KOPT-K1 (cell line): ENCODE measurements around the gene OR6A2.
"Not testable (repeated sequence)": the region's sequence is repeated elsewhere in the genome, so short reads cannot be mapped to it uniquely, and the experiment has no call there.

Experiments used
- H3K27ac ChIP-seq: fragments of 200-600 bp; sonication (generic); 2 replicates; pipeline ENCODE4 v1.5.1; 2016; ENCODE audit warnings: antibody characterized with exemption, mild to moderate bottlenecking, low read depth, low read length; ENCODE audit not compliant: poor library complexity, severe bottlenecking
- H3K36me3 ChIP-seq: fragments of 200-600 bp; sonication (generic); 2 replicates; pipeline ENCODE4 v1.5.1; 2017; ENCODE audit warnings: antibody characterized with exemption, mild to moderate bottlenecking, low read length, moderate library complexity; ENCODE audit not compliant: insufficient read depth
- H3K9me3 ChIP-seq: fragments of 200-600 bp; sonication (generic); 2 replicates; pipeline ENCODE4 v1.5.1; 2017; ENCODE audit warnings: antibody characterized with exemption, low read length, mild to moderate bottlenecking; ENCODE audit not compliant: insufficient read depth, poor library complexity, severe bottlenecking

OR6A2 gene

DNA sequence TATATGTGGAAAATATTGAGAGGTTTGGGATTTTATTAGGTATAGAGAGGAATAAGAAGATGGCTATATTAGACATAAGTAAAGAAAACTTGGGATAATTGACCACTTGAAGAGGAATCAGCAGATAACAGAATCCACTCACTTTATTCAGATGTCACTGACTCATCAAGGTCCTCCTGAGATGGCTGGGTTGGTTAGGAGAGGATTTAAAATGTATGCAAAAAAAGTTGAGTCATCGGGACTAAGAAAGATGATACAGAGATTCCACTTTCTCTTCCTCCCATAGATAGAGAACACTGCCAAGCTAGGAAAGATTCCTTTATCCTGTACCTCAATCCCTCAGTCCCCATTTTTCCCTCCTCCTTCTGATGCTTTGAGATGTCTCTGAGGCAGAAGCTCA lies at the start of gene OR6A2:
Gene OR6A2 (minus strand): TSS at position 288 of the 400 bp plus-strand sequence. CDS start 3,981 bp downstream, outside the sequence.
- no peak within 1 kb of the TSS for H3K27ac ChIP-seq
- no peaks in the 10 kb centered on the region for H3K9me3 ChIP-seq
- no peaks in the 10 kb centered on the region for H3K36me3 ChIP-seq

- Histone ChIP-seq H3K9me3 (no peaks in the 10 kb centered on the region), H3K36me3 (no peaks in the 10 kb centered on the region), H3K27ac (no peak within 1 kb of the TSS)
Observed at GRCh38 chr11:6845383-6845782, 45.9 kb upstream of the OR6A2 start, which contains the start of gene OR10A5. Gene OR10A5 (plus strand): TSS chr11:6845683. CDS start chr11:6845683, 0 bp downstream.

DNA sequence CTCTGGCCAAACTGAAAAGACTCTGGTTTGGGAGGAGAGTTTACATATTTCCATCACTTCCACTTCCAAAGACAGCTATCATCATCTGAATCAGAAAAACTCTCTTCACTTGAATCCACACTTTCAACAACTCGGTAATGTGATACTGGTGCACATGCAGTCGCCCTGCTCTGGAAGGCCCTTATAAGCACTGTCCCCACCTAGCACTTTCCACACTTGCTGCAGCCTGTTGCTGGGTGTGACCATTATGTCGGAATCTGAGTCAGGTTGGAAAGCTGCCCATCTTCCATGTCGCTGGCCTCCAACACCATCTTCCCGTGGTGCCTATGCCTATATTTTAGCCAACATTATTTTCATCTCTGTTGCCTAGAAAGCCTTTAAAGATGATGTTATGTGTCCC lies 44.9 kb upstream of the OR6A2 start:
- Histone ChIP-seq H3K9me3 (no peaks in the 10 kb centered on the region), H3K27ac (no peak overlapping the region), H3K36me3 (no peaks in the 10 kb centered on the region)

- no peaks in the 10 kb centered on the region for H3K9me3 ChIP-seq
- H3K27ac ChIP-seq: no peak overlapping the region
- H3K36me3 ChIP-seq: no peaks in the 10 kb centered on the region
Observed at GRCh38 chr11:6843670-6844069, 44.2 kb upstream of the OR6A2 start.

GRCh38 chr11:6841694-6842093 lies 42.2 kb upstream of the OR6A2 start:
- H3K9me3 ChIP-seq: no peaks in the 10 kb centered on the region
- no peak overlapping the region for H3K27ac ChIP-seq
- H3K36me3 ChIP-seq: no peaks in the 10 kb centered on the region

DNA sequence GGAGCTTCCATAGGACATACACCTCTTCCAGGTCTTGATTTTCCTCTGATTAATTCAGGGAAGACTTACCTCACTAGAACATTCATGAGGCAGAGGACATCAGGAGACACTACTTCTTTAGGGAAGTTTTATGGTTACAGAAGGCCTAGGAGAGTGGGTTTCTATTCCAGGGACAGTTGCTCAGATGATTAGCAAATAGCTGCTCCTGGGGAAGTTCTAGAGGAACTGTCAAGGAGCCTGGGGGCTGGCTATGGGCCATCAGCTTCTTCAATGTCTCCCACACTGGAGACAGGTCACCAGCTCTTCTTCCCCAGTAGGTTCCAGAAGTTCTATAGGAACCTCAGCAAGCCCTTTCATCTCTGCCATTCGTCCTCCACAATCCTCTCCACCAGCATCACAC lies 34.5 kb upstream of the OR6A2 start:
- Histone ChIP-seq H3K27ac (no peak overlapping the region), H3K9me3 (no peaks in the 10 kb centered on the region), H3K36me3 (no peaks in the 10 kb centered on the region)

DNA sequence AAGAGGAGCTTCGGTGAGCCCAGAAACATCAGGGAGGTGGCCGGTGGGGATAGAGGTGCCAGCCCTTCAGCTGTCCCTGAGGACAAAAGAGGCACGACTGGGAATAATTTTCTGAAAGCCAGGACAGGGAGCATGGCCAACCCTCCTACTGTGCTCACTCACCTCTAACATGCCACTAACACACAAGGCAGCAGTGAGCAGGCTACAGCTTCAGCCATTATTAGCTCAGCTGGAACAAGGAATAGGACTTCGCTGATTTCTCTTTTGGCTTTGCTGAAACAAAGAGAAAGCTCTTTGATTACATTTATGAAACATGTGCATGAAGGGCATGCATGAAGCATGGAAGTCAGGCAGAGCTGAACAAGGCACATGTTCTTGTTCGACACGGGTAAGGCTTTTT lies 33.9 kb upstream of the OR6A2 start:
- Histone ChIP-seq H3K27ac (no peak overlapping the region), H3K36me3 (no peaks in the 10 kb centered on the region), H3K9me3 (no peaks in the 10 kb centered on the region)

- no peak overlapping the region for H3K27ac ChIP-seq
- H3K36me3 ChIP-seq: no peaks in the 10 kb centered on the region
- H3K9me3 ChIP-seq: no peaks in the 10 kb centered on the region
Observed at GRCh38 chr11:6828103-6828502, 28.6 kb upstream of the OR6A2 start.

GRCh38 chr11:6825231-6825744 lies 25.8 kb upstream of the OR6A2 start:
- H3K27ac ChIP-seq: no peak overlapping the region
- H3K36me3 ChIP-seq: no peaks in the 10 kb centered on the region
- peaks cover 6% of the 10 kb centered on the region for H3K9me3 ChIP-seq

DNA sequence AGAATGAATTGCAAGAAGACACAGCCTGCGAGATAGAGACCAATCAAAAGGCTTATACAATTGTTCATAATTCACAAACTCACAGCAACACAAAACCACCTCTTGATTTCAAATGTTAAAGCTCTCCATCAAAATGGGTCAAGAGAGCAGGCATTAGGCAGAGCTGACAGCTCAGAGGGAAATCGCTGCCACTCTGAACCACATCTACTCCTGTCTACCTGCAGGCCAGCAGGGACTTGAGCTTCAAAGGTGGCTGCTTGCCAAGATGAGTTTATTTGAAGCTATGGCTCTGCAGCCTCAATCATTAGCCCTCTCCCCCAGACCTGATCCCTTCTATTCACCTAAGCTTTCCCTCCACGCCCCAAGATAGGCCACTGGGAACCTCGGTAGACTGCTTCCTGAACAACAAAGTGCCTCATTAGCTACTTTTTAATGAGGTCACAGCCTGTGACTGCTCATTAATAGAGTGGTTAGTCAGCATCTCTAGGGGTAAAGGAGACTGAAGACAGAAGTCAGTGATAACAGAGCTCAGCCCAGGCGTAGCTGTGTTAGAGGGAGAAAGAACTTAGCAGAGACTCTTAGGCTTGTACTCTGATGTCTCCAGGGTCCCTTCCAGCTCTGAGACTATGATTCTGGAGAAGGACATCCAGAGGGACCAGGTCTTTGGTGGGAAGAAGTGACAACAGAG lies 24.8 kb upstream of the OR6A2 start:
- H3K9me3 ChIP-seq: peaks cover 12% of the 10 kb centered on the region
- H3K36me3 ChIP-seq: no peaks in the 10 kb centered on the region
- H3K27ac ChIP-seq: no peak overlapping the region

DNA sequence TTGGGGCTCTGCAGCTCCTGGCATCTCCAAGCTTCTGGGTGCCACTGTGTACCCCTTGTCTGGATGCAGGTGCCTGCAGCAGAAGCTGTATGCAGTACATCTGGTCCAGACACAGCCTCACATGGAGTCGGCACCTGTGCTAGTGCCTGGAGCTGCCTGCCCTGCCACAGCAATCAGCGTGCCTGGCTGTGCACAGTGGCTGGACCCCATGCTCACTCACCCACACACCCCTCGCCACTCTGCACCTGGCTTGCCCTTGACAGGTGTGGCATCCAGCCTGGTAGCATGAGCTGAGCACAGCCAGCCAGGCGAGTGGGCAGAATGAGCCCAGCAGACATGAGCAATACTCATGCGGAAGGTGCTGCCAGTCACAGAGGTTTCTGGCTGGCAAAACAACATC lies 19.5 kb upstream of the OR6A2 start:
- Histone ChIP-seq H3K27ac (no peak overlapping the region), H3K36me3 (no peaks in the 10 kb centered on the region), H3K9me3 (peaks cover 27% of the 10 kb centered on the region)

DNA sequence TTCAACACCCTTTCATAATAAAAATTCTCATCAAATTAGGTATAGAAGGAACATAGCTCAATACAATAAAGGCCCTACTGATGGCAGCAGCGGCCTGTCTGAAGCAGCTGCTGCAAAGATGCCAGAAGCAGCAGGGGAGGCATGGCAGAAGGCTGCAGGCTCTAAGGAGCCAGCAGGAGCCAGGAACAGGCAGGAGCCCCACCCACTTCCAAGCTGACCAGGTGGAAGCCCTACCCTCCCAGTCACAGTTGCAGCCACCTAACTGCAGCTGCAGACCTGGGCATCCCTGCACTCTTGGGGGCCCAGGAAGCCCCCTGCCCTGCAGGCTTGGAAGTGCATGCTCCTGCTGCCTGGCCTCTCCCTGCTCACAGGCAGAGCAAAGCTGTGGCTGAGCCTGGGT lies 18.2 kb upstream of the OR6A2 start:
- H3K9me3 ChIP-seq: peaks cover 27% of the 10 kb centered on the region
- no peaks in the 10 kb centered on the region for H3K36me3 ChIP-seq
- H3K27ac ChIP-seq: no peak overlapping the region

DNA sequence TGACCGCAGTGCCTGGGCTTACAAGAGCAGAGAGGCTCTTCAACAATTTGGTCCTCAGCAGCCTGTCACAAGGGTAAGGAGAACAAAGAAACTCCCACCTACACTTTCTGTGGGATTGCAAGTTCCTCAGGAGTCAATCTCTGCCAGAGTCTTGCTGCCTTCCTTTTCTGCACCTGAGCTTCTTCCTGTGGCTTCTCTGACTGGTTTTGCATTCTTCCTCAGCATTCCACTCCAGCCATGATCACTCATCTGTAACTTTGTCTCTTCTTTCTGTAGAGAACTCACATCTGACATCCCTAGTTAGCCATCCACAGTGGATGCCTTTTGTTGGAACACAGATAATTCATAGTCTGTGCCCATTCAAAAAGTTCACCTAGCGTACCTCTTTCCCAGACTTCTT lies 14.2 kb upstream of the OR6A2 start:
- Histone ChIP-seq H3K36me3 (no peaks in the 10 kb centered on the region), H3K9me3 (peaks cover 9% of the 10 kb centered on the region), H3K27ac (no peak overlapping the region)

DNA sequence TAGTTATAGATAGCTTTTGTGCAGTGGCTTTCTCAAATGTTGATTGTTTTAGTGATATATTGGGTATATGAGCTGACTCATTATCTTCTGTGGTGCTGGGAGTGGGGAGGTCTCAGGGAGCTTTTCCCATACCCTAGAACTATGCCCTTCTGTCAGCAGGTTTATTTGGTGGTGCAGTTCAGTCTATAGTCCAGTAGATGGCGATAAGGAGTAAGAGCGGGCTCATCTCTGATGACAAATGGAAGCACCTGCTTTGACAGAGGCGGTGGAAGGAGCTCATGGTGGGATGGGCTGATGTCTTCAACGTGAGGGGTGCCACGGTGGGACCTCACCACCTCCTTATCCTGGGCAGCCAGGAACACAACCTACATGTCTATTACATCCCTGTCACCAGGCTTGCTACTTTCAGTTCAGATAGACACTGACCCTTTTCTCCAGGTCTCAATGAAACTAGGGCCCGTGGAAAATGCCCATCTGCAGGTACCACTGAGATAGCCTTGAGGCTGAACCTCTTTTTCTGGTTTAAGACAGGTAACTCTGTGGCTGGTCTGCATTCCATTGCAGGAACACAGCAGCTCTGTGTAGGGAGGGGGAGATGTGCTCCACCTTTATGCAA lies 13.0 kb upstream of the OR6A2 start:
- no peaks in the 10 kb centered on the region for H3K36me3 ChIP-seq
- no peak overlapping the region for H3K27ac ChIP-seq
- no peaks in the 10 kb centered on the region for H3K9me3 ChIP-seq

DNA sequence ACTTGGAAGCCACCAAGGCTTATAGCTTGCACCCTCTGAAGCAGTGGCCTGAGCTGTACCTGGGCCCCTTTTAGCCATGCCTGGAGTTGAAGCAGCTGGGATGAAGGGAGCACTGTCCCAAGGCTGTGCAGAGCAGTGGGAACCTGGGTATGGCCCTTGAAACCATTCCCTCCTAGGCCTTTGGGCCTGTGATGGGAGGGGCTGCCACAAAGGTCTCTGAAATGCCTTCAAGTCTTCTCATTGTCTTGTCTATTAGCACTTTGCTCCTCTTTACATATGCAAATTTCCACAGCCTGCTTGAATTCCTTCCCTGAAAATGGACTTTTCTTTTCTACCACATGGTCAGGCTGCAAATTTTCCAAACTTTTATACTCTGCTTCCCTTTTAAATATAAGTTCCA lies 1.6 kb upstream of the OR6A2 start:
- H3K9me3 ChIP-seq, H3K36me3 ChIP-seq, H3K27ac ChIP-seq: not testable (repeated sequence)

DNA sequence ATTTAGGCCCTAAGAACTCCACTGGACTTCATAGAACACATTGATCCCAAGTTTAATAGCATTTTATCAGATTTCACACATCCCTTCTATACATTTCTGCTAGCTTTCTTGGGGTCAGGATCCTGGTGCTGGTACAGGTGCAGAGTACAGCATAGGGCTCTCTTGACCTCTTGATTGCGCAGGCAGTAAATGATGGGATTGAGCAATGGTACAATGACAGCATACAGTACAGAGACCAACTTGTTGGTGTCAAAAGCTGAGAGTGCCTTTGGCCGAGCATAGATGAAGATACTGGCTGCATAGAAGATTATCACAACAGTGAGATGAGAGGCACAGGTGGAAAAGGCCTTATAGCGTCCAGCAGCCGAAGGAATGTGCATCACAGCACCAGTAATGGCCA lies 4.8 kb downstream of the OR6A2 start:
- Histone ChIP-seq H3K27ac (no peak overlapping the region), H3K36me3 (no peaks in the 10 kb centered on the region), H3K9me3 (no peaks in the 10 kb centered on the region)
